Neuronal stem cell (in vitro differentiated cells): ENCODE data around the gene APOA1.
"Not testable (repeated sequence)": the region's sequence is repeated elsewhere in the genome, so short reads cannot be mapped to it uniquely, and the experiment has no call there.

Experiments
- DNase-seq: peaks from one replicate; pipeline ENCODE4 v3.0.0-alpha.2; 2013; ENCODE audit warnings: low spot score
- H2AFZ ChIP-seq: one replicate; pipeline ENCODE4 v1.6.1; 2013; ENCODE audit warnings: mild to moderate bottlenecking, low read length, inconsistent platforms
- H2AK5ac ChIP-seq: 2 replicates; pipeline ENCODE4 v1.6.1; 2013; ENCODE audit warnings: low read depth, mild to moderate bottlenecking, inconsistent platforms, low read length, moderate library complexity, mixed read lengths
- H2BK120ac ChIP-seq: 2 replicates; pipeline ENCODE4 v1.6.1; 2013; ENCODE audit warnings: low read depth, mild to moderate bottlenecking, inconsistent platforms, low read length, moderate library complexity, mixed read lengths
- H2BK12ac ChIP-seq: one replicate; pipeline ENCODE4 v1.6.1; 2013; ENCODE audit warnings: low read length, inconsistent platforms
- H2BK15ac ChIP-seq: 2 replicates; pipeline ENCODE4 v1.6.1; 2013; ENCODE audit warnings: mild to moderate bottlenecking, low read length, inconsistent platforms, mixed read lengths
- H2BK5ac ChIP-seq: one replicate; pipeline ENCODE4 v1.6.1; 2013; ENCODE audit warnings: inconsistent platforms, mild to moderate bottlenecking, low read length, moderate library complexity
- H3K14ac ChIP-seq: one replicate; pipeline ENCODE4 v1.6.1; 2013; ENCODE audit warnings: low read length, inconsistent platforms
- H3K18ac ChIP-seq: 2 replicates; pipeline ENCODE4 v1.6.1; 2013; ENCODE audit warnings: low read length, inconsistent platforms
- H3K23ac ChIP-seq: 2 replicates; pipeline ENCODE4 v1.6.1; 2013; ENCODE audit warnings: low read depth, mild to moderate bottlenecking, mixed read lengths, low read length, inconsistent platforms; ENCODE audit not compliant: poor library complexity
- H3K27ac ChIP-seq: replicated peaks from 3 replicates; pipeline ENCODE4 v1.5.1; 2013; ENCODE audit warnings: low read length, inconsistent platforms
- H3K27me3 ChIP-seq, 3 experiments: 2 replicates each; pipeline ENCODE4 v1.6.1; 2013; ENCODE audit warnings: low read length in 3 of 3, mild to moderate bottlenecking in 2 of 3, inconsistent platforms in 1 of 3, low read depth in 1 of 3, mixed read lengths in 1 of 3, moderate library complexity in 1 of 3; ENCODE audit not compliant: control insufficient read depth in 3 of 3, insufficient read depth in 3 of 3
- H3K36me3 ChIP-seq, 2 donors: replicated peaks in 1 of 2; 2 replicates each; pipeline ENCODE4 v1.6.1; 2013; ENCODE audit warnings: low read length in 2 of 2; ENCODE audit not compliant: control insufficient read depth in 2 of 2, insufficient read depth in 2 of 2
- H3K4ac ChIP-seq: 2 replicates; pipeline ENCODE4 v1.6.1; 2013; ENCODE audit warnings: inconsistent platforms, mild to moderate bottlenecking, low read length, moderate library complexity
- H3K4me1 ChIP-seq, 2 donors: 1 replicate in 1 of 2; 2 replicates in 1 of 2; pipeline ENCODE4 v1.6.1; 2013; ENCODE audit warnings: low read length in 2 of 2, low read depth in 1 of 2; ENCODE audit not compliant: control insufficient read depth in 2 of 2, insufficient read depth in 1 of 2
- H3K4me2 ChIP-seq: one replicate; pipeline ENCODE4 v1.6.1; 2013; ENCODE audit warnings: mild to moderate bottlenecking, low read length, inconsistent platforms; ENCODE audit not compliant: insufficient read depth, poor library complexity, severe bottlenecking
- H3K4me3 ChIP-seq, 2 donors: 2 replicates each; pipeline ENCODE4 v1.5.1; 2013; ENCODE audit warnings: low read length in 2 of 2, mild to moderate bottlenecking in 2 of 2, inconsistent platforms in 1 of 2, moderate library complexity in 1 of 2
- H3K79me1 ChIP-seq: one replicate; pipeline ENCODE4 v1.6.1; 2013; ENCODE audit warnings: low read depth, mild to moderate bottlenecking, inconsistent platforms, low read length, moderate library complexity
- H3K9ac ChIP-seq: one replicate; pipeline ENCODE4 v1.6.1; 2013; ENCODE audit warnings: mild to moderate bottlenecking, low read depth, low read length, inconsistent platforms; ENCODE audit not compliant: poor library complexity
- H3K9me3 ChIP-seq, 2 donors: replicated peaks in 1 of 2; 2 replicates each; pipeline versions ENCODE3 to v1.6.1; 2013; ENCODE audit warnings: low read length in 2 of 2, mild to moderate bottlenecking in 2 of 2, inconsistent platforms in 1 of 2, low read depth in 1 of 2, mixed read lengths in 1 of 2, moderate library complexity in 1 of 2; ENCODE audit not compliant: control insufficient read depth in 2 of 2, insufficient read depth in 1 of 2
- H4K8ac ChIP-seq: one replicate; pipeline ENCODE4 v1.6.1; 2013; ENCODE audit warnings: low read depth, mild to moderate bottlenecking, inconsistent platforms, low read length, moderate library complexity
- H4K91ac ChIP-seq: one replicate; pipeline ENCODE4 v1.6.1; 2013; ENCODE audit warnings: low read length, low read depth, mild to moderate bottlenecking, inconsistent platforms; ENCODE audit not compliant: poor library complexity
- WGBS, 2 donors: extraction: QIAGEN DNeasy Blood & Tissue Kit; methylation state at CpG; one replicate each; pipeline ENCODE4 v1.1.7; 2013; ENCODE audit warnings: missing lambda C conversion rate in 2 of 2, mixed read lengths in 1 of 2; ENCODE audit not compliant: insufficient read length in 2 of 2, insufficient replicate concordance in 1 of 2; ENCODE audit errors: extremely low coverage in 2 of 2; 5-methylcytosine and 5-hydroxymethylcytosine counted together

APOA1 gene

DNA sequence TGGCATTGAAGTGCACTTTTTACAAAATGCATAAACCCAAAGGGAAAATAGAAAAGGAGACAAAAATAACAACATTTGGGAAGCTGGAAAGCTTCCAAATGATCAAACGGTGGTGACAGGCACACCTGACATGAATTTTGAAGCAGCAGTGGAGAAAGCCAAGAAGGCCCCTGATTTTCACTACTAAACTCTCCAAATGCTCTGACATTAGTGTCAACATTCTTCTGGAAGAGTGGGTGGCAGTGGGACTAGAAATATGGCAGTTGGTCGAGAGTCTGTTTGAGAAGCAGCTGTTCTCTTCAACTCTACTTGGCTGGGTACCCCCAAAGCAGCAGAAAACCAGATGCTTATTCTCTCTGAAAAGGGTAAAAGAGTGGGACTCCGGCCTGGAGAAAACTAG, 33.4 kb downstream of the APOA1 start:
- Histone ChIP-seq H2AFZ (no peak overlapping the region), H3K4me2 (no peak overlapping the region), H3K14ac (no peak overlapping the region), H4K8ac (no peak overlapping the region), H2BK15ac (no peak overlapping the region), H4K91ac (no peak overlapping the region), H3K27ac (no peak overlapping the region), H3K9me3 (no peaks in the 10 kb centered on the region), H3K36me3 (no peaks in the 10 kb centered on the region), H3K23ac (no peak overlapping the region), H2BK12ac (no peak overlapping the region), H2BK5ac (no peak overlapping the region), H2BK120ac (no peak overlapping the region), H3K4me1 (no peaks in the 10 kb centered on the region), H3K4me3 (no peak overlapping the region), H3K27me3 (peaks cover 0 to 28% (median 0%) of the 10 kb centered on the region in 3 experiments), H3K18ac (no peak overlapping the region), H2AK5ac (no peak overlapping the region), H3K79me1 (no peaks in the 10 kb centered on the region), H3K9ac (no peak overlapping the region), H3K4ac (no peak overlapping the region)
- WGBS, 2 donors: no CpG with 5 or more reads among the region's 3 CpGs
- no peak for DNase-seq

DNA sequence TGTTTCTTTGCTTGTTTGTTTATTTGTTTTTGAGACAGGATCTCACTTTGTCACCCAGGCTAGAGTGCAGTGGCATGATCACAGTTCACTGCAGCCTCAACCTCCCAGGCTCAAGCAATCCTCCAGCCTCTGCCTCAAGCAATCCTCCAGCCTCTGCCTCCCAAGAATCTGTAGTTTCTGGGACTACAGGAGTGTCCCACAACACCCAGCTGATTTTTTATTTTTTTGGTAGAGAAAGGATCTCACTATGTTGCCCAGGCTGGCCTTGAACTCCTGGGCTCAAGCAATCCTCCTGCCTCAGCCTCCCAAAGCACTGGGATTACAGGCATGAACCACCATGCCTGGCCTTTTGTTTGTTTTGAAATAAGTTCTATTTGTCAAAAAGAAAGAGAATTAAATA, 35.8 kb downstream of the APOA1 start:
- not testable (repeated sequence) for H3K4me2 ChIP-seq, H4K91ac ChIP-seq, H3K27ac ChIP-seq, H3K79me1 ChIP-seq, H2BK5ac ChIP-seq, H3K23ac ChIP-seq, H3K14ac ChIP-seq, H3K18ac ChIP-seq, H3K9me3 ChIP-seq, DNase-seq, H2BK12ac ChIP-seq, H3K9ac ChIP-seq, H2AFZ ChIP-seq, H2AK5ac ChIP-seq, H3K4me3 ChIP-seq, H4K8ac ChIP-seq, H3K4ac ChIP-seq, H2BK120ac ChIP-seq, H2BK15ac ChIP-seq, H3K36me3 ChIP-seq, H3K4me1 ChIP-seq
- H3K27me3 ChIP-seq: peaks cover 0 to 27% (median 0%) of the 10 kb centered on the region in 3 experiments

GRCh38 chr11:116800610-116801009, 36.8 kb downstream of the APOA1 start:
- no peak overlapping the region for H3K27ac ChIP-seq
- H3K27me3 ChIP-seq: peaks cover 0 to 23% (median 0%) of the 10 kb centered on the region in 3 experiments
- no CpG with 5 or more reads among the region's 2 CpGs for WGBS, 2 donors
- no peak overlapping the region for H2BK15ac ChIP-seq
- no peak overlapping the region for H3K14ac ChIP-seq
- H3K18ac ChIP-seq: no peak overlapping the region
- no peak overlapping the region for H3K9ac ChIP-seq
- H2AFZ ChIP-seq: no peak overlapping the region
- no peak overlapping the region for H2AK5ac ChIP-seq
- no peak overlapping the region for H4K8ac ChIP-seq
- H3K79me1 ChIP-seq: no peaks in the 10 kb centered on the region
- no peak overlapping the region for H3K4me2 ChIP-seq
- DNase-seq: no peak
- no peaks in the 10 kb centered on the region for H3K4me1 ChIP-seq
- H4K91ac ChIP-seq: no peak overlapping the region
- no peak overlapping the region for H3K4me3 ChIP-seq
- H3K4ac ChIP-seq: no peak overlapping the region
- H2BK120ac ChIP-seq: no peak overlapping the region
- no peak overlapping the region for H2BK12ac ChIP-seq
- H3K23ac ChIP-seq: no peak overlapping the region
- H3K9me3 ChIP-seq: no peaks in the 10 kb centered on the region
- H2BK5ac ChIP-seq: no peak overlapping the region
- no peaks in the 10 kb centered on the region for H3K36me3 ChIP-seq

DNA sequence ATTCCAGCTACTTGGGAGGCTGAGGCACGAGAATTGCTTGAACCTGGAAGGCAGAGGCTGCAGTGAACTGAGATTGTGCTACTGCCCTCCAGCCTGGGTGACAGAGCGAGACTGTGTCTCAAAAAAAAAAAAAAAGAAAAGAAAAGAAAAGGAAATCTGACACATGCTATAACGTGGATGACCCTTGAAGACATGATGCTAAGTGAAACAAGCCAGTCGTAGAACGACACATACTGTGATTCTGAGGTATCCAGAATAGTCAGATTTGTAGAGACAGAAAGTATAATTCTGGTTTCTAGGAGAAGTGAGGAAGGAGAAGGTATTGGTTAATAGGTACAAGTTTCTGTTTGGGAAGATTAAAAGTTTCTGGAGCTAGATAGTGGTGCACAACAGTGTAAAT, 39.1 kb downstream of the APOA1 start:
- H3K9me3 ChIP-seq: no peaks in the 10 kb centered on the region
- H4K8ac ChIP-seq: no peak overlapping the region
- H2BK120ac ChIP-seq: no peak overlapping the region
- H3K4ac ChIP-seq: no peak overlapping the region
- DNase-seq: no peak
- H2AK5ac ChIP-seq: no peak overlapping the region
- H4K91ac ChIP-seq: no peak overlapping the region
- no peak overlapping the region for H3K9ac ChIP-seq
- no peaks in the 10 kb centered on the region for H3K79me1 ChIP-seq
- peaks cover 0 to 10% (median 0%) of the 10 kb centered on the region in 3 experiments for H3K27me3 ChIP-seq
- H3K14ac ChIP-seq: no peak overlapping the region
- H2BK15ac ChIP-seq: no peak overlapping the region
- H3K36me3 ChIP-seq: no peaks in the 10 kb centered on the region
- no peak overlapping the region for H3K27ac ChIP-seq
- no peak overlapping the region for H2BK5ac ChIP-seq
- no peak overlapping the region for H3K23ac ChIP-seq
- H2AFZ ChIP-seq: no peak overlapping the region
- no peak overlapping the region for H3K18ac ChIP-seq
- no peaks in the 10 kb centered on the region for H3K4me1 ChIP-seq
- WGBS, 2 donors: no CpG with 5 or more reads among the region's 5 CpGs
- no peak overlapping the region for H3K4me2 ChIP-seq
- no peak overlapping the region for H3K4me3 ChIP-seq
- H2BK12ac ChIP-seq: no peak overlapping the region
